ENCODE measurements around the gene CHMP2A. TPM values are rescaled to one million over a fixed set of nuclear protein-coding genes. Genes with fewer than 3 reads are reported as not detected.

CHMP2A gene
- total RNA-seq, 2 donors from 2014 or later = 22.7 to 66.4 TPM

DNA sequence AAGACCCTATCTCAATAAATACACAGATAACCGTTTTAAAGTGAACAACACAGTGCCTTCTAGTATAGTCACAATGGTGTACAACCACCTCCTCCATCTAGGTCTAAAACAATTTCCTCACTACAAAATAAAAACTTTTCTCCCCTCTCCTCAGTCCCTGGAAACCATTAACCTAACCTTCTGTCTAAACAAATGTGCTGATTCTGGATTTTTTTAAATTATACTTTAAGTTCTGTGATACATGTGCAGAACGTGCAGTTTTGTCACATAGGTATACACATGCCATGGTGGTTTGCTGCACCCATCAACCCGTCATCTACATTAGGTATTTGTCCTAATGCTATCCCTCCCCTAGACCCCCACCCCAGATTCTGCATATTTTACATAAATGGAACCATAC lies 25.5 kb downstream of the CHMP2A start:
- Histone ChIP-seq H3K4me3 (no peak overlapping the region), H3K4me1 (no peaks in the 10 kb centered on the region), H3K27me3 (no peaks in the 10 kb centered on the region), H3K27ac (no peak overlapping the region), H3K36me3 (replicated peaks in 1 of 2; ENCODE audit: insufficient read depth in 1 of 2, low read depth in 2 of 2) (no peaks in the 10 kb centered on the region), H3K9me3 (no peaks in the 10 kb centered on the region)
- 43 to 50% methylated on average over 3 of the region's 3 CpGs for WGBS, 2 donors
- ATAC-seq (no peak), DNase-seq (no peak)
- no peak for TF ChIP-seq POLR2A (IDR thresholded peaks at IDR 0.05)
- TF ChIP-seq, protein P1, sequence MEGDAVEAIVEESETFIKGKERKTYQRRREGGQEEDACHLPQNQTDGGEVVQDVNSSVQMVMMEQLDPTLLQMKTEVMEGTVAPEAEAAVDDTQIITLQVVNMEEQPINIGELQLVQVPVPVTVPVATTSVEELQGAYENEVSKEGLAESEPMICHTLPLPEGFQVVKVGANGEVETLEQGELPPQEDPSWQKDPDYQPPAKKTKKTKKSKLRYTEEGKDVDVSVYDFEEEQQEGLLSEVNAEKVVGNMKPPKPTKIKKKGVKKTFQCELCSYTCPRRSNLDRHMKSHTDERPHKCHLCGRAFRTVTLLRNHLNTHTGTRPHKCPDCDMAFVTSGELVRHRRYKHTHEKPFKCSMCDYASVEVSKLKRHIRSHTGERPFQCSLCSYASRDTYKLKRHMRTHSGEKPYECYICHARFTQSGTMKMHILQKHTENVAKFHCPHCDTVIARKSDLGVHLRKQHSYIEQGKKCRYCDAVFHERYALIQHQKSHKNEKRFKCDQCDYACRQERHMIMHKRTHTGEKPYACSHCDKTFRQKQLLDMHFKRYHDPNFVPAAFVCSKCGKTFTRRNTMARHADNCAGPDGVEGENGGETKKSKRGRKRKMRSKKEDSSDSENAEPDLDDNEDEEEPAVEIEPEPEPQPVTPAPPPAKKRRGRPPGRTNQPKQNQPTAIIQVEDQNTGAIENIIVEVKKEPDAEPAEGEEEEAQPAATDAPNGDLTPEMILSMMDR (IDR thresholded peaks at IDR 0.05) = no peak
- intact Hi-C loops (cut with DNase I) = no loop called here

DNA sequence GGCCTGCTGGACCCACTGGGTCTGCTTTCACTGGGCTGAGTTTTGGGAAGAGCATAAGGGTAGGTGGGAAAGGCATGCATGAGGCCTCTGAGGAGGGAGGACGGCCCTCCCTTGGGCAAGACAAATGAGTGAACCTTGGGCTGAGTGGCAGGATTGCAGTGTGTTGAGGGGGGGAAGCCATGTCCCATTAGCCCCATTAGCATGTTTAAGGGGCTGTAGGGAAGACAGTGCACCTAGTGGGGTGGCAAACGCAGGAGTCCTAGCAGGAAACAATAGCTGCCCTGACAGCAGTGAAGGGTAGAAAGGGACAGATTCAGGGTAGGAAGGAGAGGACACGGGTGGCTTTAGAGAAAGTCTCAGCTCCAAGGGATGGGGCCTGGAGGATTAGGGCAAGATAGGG lies 32.2 kb downstream of the CHMP2A start:
- DNase-seq (no peak), ATAC-seq (no peak)
- H3K36me3 ChIP-seq (replicated peaks in 1 of 2; ENCODE audit: insufficient read depth in 1 of 2, low read depth in 2 of 2) = no peaks in the 10 kb centered on the region
- H3K9me3 ChIP-seq = no peaks in the 10 kb centered on the region
- H3K4me1 ChIP-seq = peaks cover 18% of the 10 kb centered on the region
- no peak overlapping the region for H3K4me3 ChIP-seq
- TF ChIP-seq, protein P1 (IDR thresholded peaks at IDR 0.05) = no peak
- no peak for TF ChIP-seq POLR2A (IDR thresholded peaks at IDR 0.05)
- no peak overlapping the region for H3K27ac ChIP-seq
- H3K27me3 ChIP-seq = no peaks in the 10 kb centered on the region
- 72 to 87% methylated on average over 3 of the region's 3 CpGs for WGBS, 2 donors
- intact Hi-C loops (cut with DNase I) = no loop called here

DNA sequence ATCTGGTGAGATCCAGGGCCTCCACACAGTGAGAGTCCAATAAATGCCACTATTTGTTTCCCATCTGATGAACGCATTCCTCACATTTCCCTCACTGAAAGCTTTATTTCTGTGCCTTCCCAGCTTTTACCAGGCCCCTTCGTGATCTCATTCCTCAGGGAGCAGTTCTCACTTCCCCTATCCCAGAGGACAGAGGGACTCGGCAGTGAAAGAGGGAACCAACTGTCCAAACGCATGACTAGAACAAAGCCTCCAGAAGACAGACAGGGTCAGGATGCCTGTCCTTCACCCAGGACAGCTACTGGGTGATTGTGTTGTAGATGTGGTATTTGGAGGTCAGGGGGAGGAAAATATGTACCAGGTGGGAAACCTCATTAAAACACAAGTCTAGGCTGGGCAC lies 33.3 kb downstream of the CHMP2A start:
- Histone ChIP-seq H3K9me3 (no peaks in the 10 kb centered on the region), H3K27me3 (no peaks in the 10 kb centered on the region), H3K4me1 (peaks cover 24% of the 10 kb centered on the region), H3K36me3 (replicated peaks in 1 of 2; ENCODE audit: insufficient read depth in 1 of 2, low read depth in 2 of 2) (peaks cover 0 to 3% of the 10 kb centered on the region in 2 donors), H3K27ac (no peak overlapping the region), H3K4me3 (no peak overlapping the region)
- DNase-seq = no peak
- ATAC-seq = no peak
- intact Hi-C loops (cut with DNase I) = no loop called here
- TF ChIP-seq POLR2A (IDR thresholded peaks at IDR 0.05) = no peak
- TF ChIP-seq, protein P1 (IDR thresholded peaks at IDR 0.05) = no peak
- WGBS, 2 donors = 52 to 61% methylated on average over 4 of the region's 4 CpGs

DNA sequence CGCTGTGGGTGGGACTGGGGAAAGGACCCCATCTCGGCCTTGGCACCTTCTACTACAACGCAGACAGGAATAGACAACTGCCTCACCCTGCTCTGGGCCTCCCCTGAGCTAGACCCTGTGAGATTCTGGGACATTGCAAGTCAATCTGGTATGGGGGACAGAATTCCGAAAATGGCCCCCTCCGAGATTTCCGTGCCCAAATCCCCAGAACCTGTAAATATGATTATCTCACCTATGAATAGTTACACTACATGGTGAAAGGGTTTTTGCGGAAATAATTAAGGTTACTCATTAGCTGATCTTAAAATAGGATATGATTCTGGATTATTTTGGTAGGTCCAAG lies 34.7 kb downstream of the CHMP2A start:
- Histone ChIP-seq H3K4me1 (peaks cover 34% of the 10 kb centered on the region), H3K9me3 (no peaks in the 10 kb centered on the region), H3K36me3 (replicated peaks in 1 of 2; ENCODE audit: insufficient read depth in 1 of 2, low read depth in 2 of 2) (peaks cover 0 to 7% of the 10 kb centered on the region in 2 donors), H3K4me3 (peak overlapping the region; percentile 54 to 72), H3K27me3 (no peaks in the 10 kb centered on the region), H3K27ac (peak overlapping the region; percentile 87 to 95 (median 91))
- ATAC-seq = no peak
- no peak for DNase-seq
- WGBS, 2 donors = 6 to 8% methylated on average over 4 to 7 of the region's 7 CpGs
- intact Hi-C loops (cut with DNase I) = no loop called here
- TF ChIP-seq, protein P1 (IDR thresholded peaks at IDR 0.05) = no peak
- TF ChIP-seq POLR2A (IDR thresholded peaks at IDR 0.05) = no peak
